ENCODE measurements around the gene ARRB1. TPM values are rescaled to one million over a fixed set of nuclear protein-coding genes. Genes with fewer than 3 reads are reported as not detected.
A peak's percentile ranks its signal among the peaks of the same experiment; 100 is the strongest.

The ARRB1 gene
- total RNA-seq, 2 donors from 2014 or later = 41.7 to 128 TPM

GRCh38 chr11:75233754-75234172 lies 117.7 kb downstream of the ARRB1 start:
- Mint-ChIP-seq H3K9me3 (no peaks in the 10 kb centered on the region), H3K27ac (no peak overlapping the region), H3K4me3 (no peak overlapping the region), H3K27me3 (ENCODE audit: insufficient read depth) (peaks cover 43% of the 10 kb centered on the region), H3K4me1 (no peaks in the 10 kb centered on the region), H3K36me3 (ENCODE audit: low read depth) (no peaks in the 10 kb centered on the region)
- H3K36me3 ChIP-seq (ENCODE audit: control insufficient read depth, insufficient read depth, low read length) = no peaks in the 10 kb centered on the region
- H3K27ac ChIP-seq (ENCODE audit: low read depth, low read length) = no peak overlapping the region
- 42 to 43% methylated on average over 3 of the region's 3 CpGs for WGBS, 2 experiments (ENCODE audit: insufficient coverage in 1 of 2, insufficient read length in 1 of 2)
- no peaks in the 10 kb centered on the region for H3K9me3 ChIP-seq (ENCODE audit: control insufficient read depth, low read length)
- no peak overlapping the region for H3K9ac ChIP-seq (ENCODE audit: extremely low read depth, low read length, poor library complexity, severe bottlenecking)
- no peak overlapping the region for H3K4me3 ChIP-seq (ENCODE audit: low read length)
- peaks cover 26% of the 10 kb centered on the region for H3K27me3 ChIP-seq (ENCODE audit: control insufficient read depth, insufficient read depth, low read length, poor library complexity, severe bottlenecking)
- peak; percentile 92 for DNase-seq
- TF ChIP-seq CTCF (conservative IDR thresholded peaks at IDR 0.05) = no peak
- no peaks in the 10 kb centered on the region for H3K4me1 ChIP-seq (ENCODE audit: control insufficient read depth, insufficient read depth, low read length)

GRCh38 chr11:75230621-75231020 lies 120.8 kb downstream of the ARRB1 start:
- no peaks in the 10 kb centered on the region for H3K9me3 Mint-ChIP-seq
- 79 to 91% methylated on average over 2 of the region's 2 CpGs for WGBS, 2 experiments (ENCODE audit: insufficient coverage in 1 of 2, insufficient read length in 1 of 2)
- DNase-seq = no peak
- H3K4me3 ChIP-seq (ENCODE audit: low read length) = no peak overlapping the region
- H3K4me1 ChIP-seq (ENCODE audit: control insufficient read depth, insufficient read depth, low read length) = no peaks in the 10 kb centered on the region
- H3K27ac Mint-ChIP-seq = no peak overlapping the region
- H3K4me3 Mint-ChIP-seq = no peak overlapping the region
- H3K9ac ChIP-seq (ENCODE audit: extremely low read depth, low read length, poor library complexity, severe bottlenecking) = no peak overlapping the region
- no peaks in the 10 kb centered on the region for H3K9me3 ChIP-seq (ENCODE audit: control insufficient read depth, low read length)
- H3K36me3 ChIP-seq (ENCODE audit: control insufficient read depth, insufficient read depth, low read length) = no peaks in the 10 kb centered on the region
- H3K36me3 Mint-ChIP-seq (ENCODE audit: low read depth) = no peaks in the 10 kb centered on the region
- peaks cover 8% of the 10 kb centered on the region for H3K27me3 ChIP-seq (ENCODE audit: control insufficient read depth, insufficient read depth, low read length, poor library complexity, severe bottlenecking)
- H3K27me3 Mint-ChIP-seq (ENCODE audit: insufficient read depth) = peaks cover 23% of the 10 kb centered on the region
- no peak for TF ChIP-seq CTCF (conservative IDR thresholded peaks at IDR 0.05)
- H3K4me1 Mint-ChIP-seq = no peaks in the 10 kb centered on the region
- no peak overlapping the region for H3K27ac ChIP-seq (ENCODE audit: low read depth, low read length)

GRCh38 chr11:75229466-75229865 lies 122.0 kb downstream of the ARRB1 start:
- Histone ChIP-seq H3K9ac (ENCODE audit: extremely low read depth, low read length, poor library complexity, severe bottlenecking) (no peak overlapping the region), H3K4me1 (ENCODE audit: control insufficient read depth, insufficient read depth, low read length) (no peaks in the 10 kb centered on the region), H3K4me3 (ENCODE audit: low read length) (no peak overlapping the region), H3K36me3 (ENCODE audit: control insufficient read depth, insufficient read depth, low read length) (no peaks in the 10 kb centered on the region), H3K27me3 (ENCODE audit: control insufficient read depth, insufficient read depth, low read length, poor library complexity, severe bottlenecking) (peaks cover 8% of the 10 kb centered on the region), H3K27ac (ENCODE audit: low read depth, low read length) (no peak overlapping the region), H3K9me3 (ENCODE audit: control insufficient read depth, low read length) (no peaks in the 10 kb centered on the region)
- H3K27ac Mint-ChIP-seq = no peak overlapping the region
- peaks cover 20% of the 10 kb centered on the region for H3K27me3 Mint-ChIP-seq (ENCODE audit: insufficient read depth)
- WGBS, 2 experiments (ENCODE audit: insufficient coverage in 1 of 2, insufficient read length in 1 of 2) = 86 to 100% methylated on average over 1 to 2 of the region's 2 CpGs
- TF ChIP-seq CTCF (conservative IDR thresholded peaks at IDR 0.05) = no peak
- H3K4me1 Mint-ChIP-seq = no peaks in the 10 kb centered on the region
- no peak for DNase-seq
- H3K36me3 Mint-ChIP-seq (ENCODE audit: low read depth) = no peaks in the 10 kb centered on the region
- H3K4me3 Mint-ChIP-seq = no peak overlapping the region
- H3K9me3 Mint-ChIP-seq = no peaks in the 10 kb centered on the region

All from endodermal cell (in vitro differentiated cells).